Calu3 (cell line): ENCODE measurements around the gene GYPC. TPM values are rescaled to one million over a fixed set of nuclear protein-coding genes. Genes with fewer than 3 reads are reported as not detected.

ENCODE experiments used
- BruUV-seq: library from RNA; stranded (reverse); fragments of 400-500 nt; replicated peaks from 2 replicates; lab custom pipeline; 2021; lab: Mats Ljungman, UMichigan
- CTCF ChIA-PET: fragments of 300-600 bp; sonication (Branson Sonifier 250); formaldehyde crosslinking; loops from one replicate; lab custom pipeline; 2022; ENCODE audit warnings: antibody characterized with exemption; lab: Charles Lee
- DNase-seq: peaks from one replicate; pipeline ENCODE4 v3.0.0; 2022
- H3K27ac Mint-ChIP-seq: one replicate; pipeline ENCODE4 v1.8.0; 2022; ENCODE audit warnings: mixed read lengths; ENCODE audit not compliant: unreplicated experiment
- H3K27me3 Mint-ChIP-seq: one replicate; pipeline ENCODE4 v1.8.0; 2022; ENCODE audit warnings: mixed read lengths; ENCODE audit not compliant: unreplicated experiment
- H3K36me3 Mint-ChIP-seq: one replicate; pipeline ENCODE4 v1.8.0; 2022; ENCODE audit warnings: mild to moderate bottlenecking, moderate library complexity, mixed read lengths; ENCODE audit not compliant: insufficient read depth, unreplicated experiment
- H3K4me1 Mint-ChIP-seq: one replicate; pipeline ENCODE4 v1.8.0; 2022; ENCODE audit warnings: mild to moderate bottlenecking, low read depth, mixed read lengths; ENCODE audit not compliant: unreplicated experiment
- H3K4me3 Mint-ChIP-seq: one replicate; pipeline ENCODE4 v1.8.0; 2022; ENCODE audit warnings: mild to moderate bottlenecking, low read depth, moderate library complexity, mixed read lengths; ENCODE audit not compliant: unreplicated experiment
- H3K9me3 Mint-ChIP-seq: one replicate; pipeline ENCODE4 v1.8.0; 2022; ENCODE audit warnings: low read depth, mixed read lengths; ENCODE audit not compliant: unreplicated experiment
- CTCF ChIP-seq: fragments of 200-600 bp; IDR thresholded peaks from one replicate; pipeline ENCODE4 v1.8.0; 2022; ENCODE audit warnings: antibody characterized with exemption; ENCODE audit not compliant: unreplicated experiment
- intact Hi-C: fragments of 100-400 bp; cut with micrococcal nuclease; formaldehyde crosslinking; loops from one replicate; pipeline ENCODE4 v1.10.0; 2022; ENCODE audit not compliant: unreplicated experiment
- total RNA-seq: library from RNA; stranded (reverse); gene quantifications from 2 replicates; pipeline ENCODE4 v1.2.3, GENCODE V29; 2022

GYPC gene
- total RNA-seq, 1 experiment from 2014 or later: not detected

DNA sequence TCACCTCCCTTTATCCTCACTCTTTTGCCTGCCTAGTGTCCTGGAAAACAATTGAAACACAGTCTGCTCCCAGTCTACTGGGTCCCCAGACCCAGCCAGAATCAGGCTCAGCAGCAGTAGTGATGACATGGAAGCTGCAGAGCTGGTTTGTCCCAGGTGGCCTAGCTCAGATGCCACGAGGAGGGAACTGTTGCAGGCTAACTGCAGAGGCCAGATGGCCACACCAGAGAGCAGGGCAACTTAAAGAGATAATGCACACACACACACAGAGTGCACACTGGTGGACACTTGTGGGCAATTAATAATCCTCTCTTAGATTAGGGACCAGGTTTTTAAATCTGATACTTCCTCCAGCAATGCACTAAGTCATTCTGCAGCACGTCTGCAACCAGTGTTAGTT, 42.4 kb downstream of the GYPC start:
- no peak for TF ChIP-seq CTCF
- CTCF ChIA-PET: no interaction called here
- DNase-seq: no peak
- Mint-ChIP-seq H3K27me3 (peaks cover 24% of the 10 kb centered on the region), H3K36me3 (no peaks in the 10 kb centered on the region), H3K4me1 (no peaks in the 10 kb centered on the region), H3K9me3 (no peaks in the 10 kb centered on the region), H3K4me3 (no peak overlapping the region), H3K27ac (no peak overlapping the region)
- intact Hi-C loops: no loop called here
- BruUV-seq: no TSS peak

DNA sequence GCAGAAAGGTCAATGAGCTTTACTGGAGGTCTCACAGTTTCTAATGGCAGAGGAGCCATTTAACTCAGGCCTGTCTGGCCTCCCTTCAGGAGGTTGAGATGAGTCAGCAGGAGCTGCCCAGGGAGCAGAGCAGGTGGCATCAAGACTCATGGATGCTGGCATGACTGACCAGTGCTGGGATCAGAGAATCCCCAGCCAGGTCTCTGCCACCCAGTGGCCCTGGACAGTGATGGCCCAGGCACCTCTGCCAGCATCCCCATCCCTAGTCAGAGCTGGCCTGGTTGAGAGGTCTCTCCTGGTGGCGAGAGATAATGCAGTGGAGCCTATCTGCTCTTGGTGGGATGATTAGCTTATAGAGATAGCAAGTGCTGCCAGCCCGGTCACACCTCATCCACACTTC, 43.1 kb downstream of the GYPC start:
- no peak overlapping the region for H3K4me3 Mint-ChIP-seq
- CTCF ChIA-PET: no interaction called here
- no peak for DNase-seq
- no peaks in the 10 kb centered on the region for H3K36me3 Mint-ChIP-seq
- H3K4me1 Mint-ChIP-seq: no peaks in the 10 kb centered on the region
- no peak overlapping the region for H3K27ac Mint-ChIP-seq
- no TSS peak for BruUV-seq
- peaks cover 24% of the 10 kb centered on the region for H3K27me3 Mint-ChIP-seq
- intact Hi-C loops: no loop called here
- TF ChIP-seq CTCF: no peak
- no peaks in the 10 kb centered on the region for H3K9me3 Mint-ChIP-seq

GRCh38 chr2:126699716-126700581, 44.0 kb downstream of the GYPC start:
- no TSS peak for BruUV-seq
- CTCF ChIA-PET: no interaction called here
- Mint-ChIP-seq H3K27me3 (peaks cover 17% of the 10 kb centered on the region), H3K4me1 (no peaks in the 10 kb centered on the region), H3K36me3 (no peaks in the 10 kb centered on the region), H3K4me3 (no peak overlapping the region), H3K27ac (no peak overlapping the region), H3K9me3 (no peaks in the 10 kb centered on the region)
- intact Hi-C loops: no loop called here
- no peak for TF ChIP-seq CTCF
- DNase-seq: no peak

GRCh38 chr2:126700677-126701076, 44.7 kb downstream of the GYPC start:
- no peak for TF ChIP-seq CTCF
- Mint-ChIP-seq H3K4me3 (no peak overlapping the region), H3K36me3 (no peaks in the 10 kb centered on the region), H3K9me3 (no peaks in the 10 kb centered on the region), H3K4me1 (no peaks in the 10 kb centered on the region), H3K27ac (no peak overlapping the region), H3K27me3 (peaks cover 10% of the 10 kb centered on the region)
- intact Hi-C loops: no loop called here
- CTCF ChIA-PET: no interaction called here
- DNase-seq: no peak
- no TSS peak for BruUV-seq
